ENCODE data around the gene OCEL1. TPM values are rescaled to one million over a fixed set of nuclear protein-coding genes. Genes with fewer than 3 reads are reported as not detected.

Gene OCEL1
- total RNA-seq, 1 donor from 2014 or later: 21.8 TPM

GRCh38 chr19:17245535-17245984 lies 19.5 kb downstream of the OCEL1 start, which contains the start of gene NR2F6:
Gene NR2F6 (minus strand): TSS chr19:17245919. CDS start chr19:17245220, 699 bp downstream.
- peak within 1 kb of the TSS; percentile 99 for H3K4me3 Mint-ChIP-seq (ENCODE audit: low read depth)
- H3K36me3 Mint-ChIP-seq (ENCODE audit: insufficient read depth): peaks cover 1% of the 10 kb centered on the region
- H3K27ac Mint-ChIP-seq: peak within 1 kb of the TSS; percentile 99
- H3K4me1 Mint-ChIP-seq (ENCODE audit: low read depth): peaks cover 47% of the 10 kb centered on the region
- no peaks in the 10 kb centered on the region for H3K27me3 Mint-ChIP-seq
- H3K9me3 Mint-ChIP-seq (ENCODE audit: low read depth): no peaks in the 10 kb centered on the region
- no peak for DNase-seq (ENCODE audit: low spot score, unreplicated experiment)
- TF ChIP-seq, protein P1, sequence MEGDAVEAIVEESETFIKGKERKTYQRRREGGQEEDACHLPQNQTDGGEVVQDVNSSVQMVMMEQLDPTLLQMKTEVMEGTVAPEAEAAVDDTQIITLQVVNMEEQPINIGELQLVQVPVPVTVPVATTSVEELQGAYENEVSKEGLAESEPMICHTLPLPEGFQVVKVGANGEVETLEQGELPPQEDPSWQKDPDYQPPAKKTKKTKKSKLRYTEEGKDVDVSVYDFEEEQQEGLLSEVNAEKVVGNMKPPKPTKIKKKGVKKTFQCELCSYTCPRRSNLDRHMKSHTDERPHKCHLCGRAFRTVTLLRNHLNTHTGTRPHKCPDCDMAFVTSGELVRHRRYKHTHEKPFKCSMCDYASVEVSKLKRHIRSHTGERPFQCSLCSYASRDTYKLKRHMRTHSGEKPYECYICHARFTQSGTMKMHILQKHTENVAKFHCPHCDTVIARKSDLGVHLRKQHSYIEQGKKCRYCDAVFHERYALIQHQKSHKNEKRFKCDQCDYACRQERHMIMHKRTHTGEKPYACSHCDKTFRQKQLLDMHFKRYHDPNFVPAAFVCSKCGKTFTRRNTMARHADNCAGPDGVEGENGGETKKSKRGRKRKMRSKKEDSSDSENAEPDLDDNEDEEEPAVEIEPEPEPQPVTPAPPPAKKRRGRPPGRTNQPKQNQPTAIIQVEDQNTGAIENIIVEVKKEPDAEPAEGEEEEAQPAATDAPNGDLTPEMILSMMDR (IDR thresholded peaks at IDR 0.05; ENCODE audit: unreplicated experiment): no peak

DNA sequence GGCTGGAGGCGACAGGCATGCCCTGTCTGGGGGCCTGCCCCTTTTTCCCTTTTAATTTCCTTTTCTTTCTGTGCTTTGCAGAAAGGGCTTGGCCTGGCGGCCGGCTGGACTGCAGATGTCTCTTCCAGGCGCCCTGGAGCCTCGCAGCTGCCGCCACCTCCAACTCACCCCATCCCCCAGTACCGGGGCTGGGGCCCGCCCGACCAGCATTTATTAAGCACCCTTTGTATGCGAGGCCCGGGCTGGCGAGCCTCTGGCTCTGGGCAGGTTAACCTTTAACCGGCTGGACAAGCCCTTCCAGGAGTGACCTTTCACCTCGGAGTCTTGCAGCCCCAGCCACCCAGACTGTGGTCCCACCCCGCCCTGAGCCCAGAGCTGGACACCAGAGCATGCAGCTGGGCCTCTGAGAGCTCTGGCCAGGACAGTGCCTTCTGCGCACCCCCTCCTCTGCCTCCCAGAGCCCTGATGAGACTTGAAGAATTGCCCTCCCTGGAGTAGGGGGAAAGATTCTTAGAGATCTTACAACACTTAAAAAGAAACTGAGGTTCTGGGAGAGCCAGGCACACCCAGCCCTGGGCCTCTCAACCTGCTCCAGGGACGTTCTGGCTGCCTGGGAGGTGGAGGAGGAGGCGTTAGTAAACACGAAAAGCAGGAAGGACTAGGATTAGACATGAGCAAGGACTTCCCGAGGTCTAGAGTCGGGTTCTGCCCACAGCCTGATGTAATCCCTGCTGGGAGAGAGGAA lies 20.8 kb downstream of the OCEL1 start:
- Mint-ChIP-seq H3K4me3 (ENCODE audit: low read depth) (peak overlapping the region; percentile 81), H3K27me3 (no peaks in the 10 kb centered on the region), H3K27ac (peak overlapping the region; percentile 99), H3K36me3 (ENCODE audit: insufficient read depth) (no peaks in the 10 kb centered on the region), H3K4me1 (ENCODE audit: low read depth) (peaks cover 34% of the 10 kb centered on the region), H3K9me3 (ENCODE audit: low read depth) (no peaks in the 10 kb centered on the region)
- TF ChIP-seq, protein P1 (IDR thresholded peaks at IDR 0.05; ENCODE audit: unreplicated experiment): no peak
- DNase-seq (ENCODE audit: low spot score, unreplicated experiment): peak; percentile 33

DNA sequence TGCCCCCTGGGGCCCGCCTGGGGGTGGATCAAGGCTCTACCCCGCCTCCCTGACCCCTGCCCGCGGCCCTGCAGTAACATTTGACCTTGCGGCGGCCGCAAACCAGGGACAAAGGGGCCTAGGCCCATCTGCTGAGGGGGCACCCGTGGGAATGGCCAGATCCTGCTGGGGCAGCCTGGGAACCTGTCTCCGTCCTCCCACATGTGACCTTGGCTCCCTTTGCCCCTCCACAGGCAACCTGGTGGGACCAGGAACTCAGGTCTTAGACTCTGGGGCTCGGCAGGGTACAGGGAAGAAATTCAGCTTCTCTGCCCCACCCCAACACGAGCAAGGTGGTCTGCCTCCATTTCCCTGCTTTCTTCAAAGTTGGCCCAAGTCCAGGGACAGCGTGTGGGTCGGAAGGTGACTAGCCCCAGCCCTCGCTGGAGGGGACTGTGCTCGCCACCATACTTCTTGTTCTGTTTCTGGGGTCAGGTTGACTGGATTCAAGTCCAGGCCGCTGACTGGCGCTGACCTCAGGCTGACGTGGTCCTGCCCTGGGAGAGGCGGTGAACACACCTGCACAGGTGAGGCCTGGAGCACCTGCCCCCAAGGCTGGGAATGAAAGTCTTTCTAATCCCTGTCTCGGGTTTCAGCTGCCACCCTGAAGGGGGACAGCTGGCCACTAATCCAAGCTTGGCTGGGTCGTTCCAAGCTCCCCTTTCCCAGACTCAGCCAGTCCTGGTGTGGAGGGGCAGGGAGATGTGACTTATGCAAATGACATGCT lies 22.2 kb downstream of the OCEL1 start:
- Mint-ChIP-seq H3K9me3 (ENCODE audit: low read depth) (no peaks in the 10 kb centered on the region), H3K27me3 (no peaks in the 10 kb centered on the region), H3K36me3 (ENCODE audit: insufficient read depth) (no peaks in the 10 kb centered on the region), H3K4me1 (ENCODE audit: low read depth) (peaks cover 26% of the 10 kb centered on the region), H3K4me3 (ENCODE audit: low read depth) (peak overlapping the region; percentile 35), H3K27ac (peak overlapping the region; percentile 97)
- TF ChIP-seq, protein P1 (IDR thresholded peaks at IDR 0.05; ENCODE audit: unreplicated experiment): no peak
- DNase-seq (ENCODE audit: low spot score, unreplicated experiment): peak; percentile 55

- Mint-ChIP-seq H3K4me3 (ENCODE audit: low read depth) (no peak overlapping the region), H3K9me3 (ENCODE audit: low read depth) (no peaks in the 10 kb centered on the region), H3K27ac (no peak overlapping the region), H3K4me1 (ENCODE audit: low read depth) (peaks cover 22% of the 10 kb centered on the region), H3K36me3 (ENCODE audit: insufficient read depth) (no peaks in the 10 kb centered on the region), H3K27me3 (no peaks in the 10 kb centered on the region)
- TF ChIP-seq, protein P1 (IDR thresholded peaks at IDR 0.05; ENCODE audit: unreplicated experiment): no peak
- no peak for DNase-seq (ENCODE audit: low spot score, unreplicated experiment)
Measured at GRCh38 chr19:17249887-17250548, 24.0 kb downstream of the OCEL1 start.

- TF ChIP-seq, protein P1 (IDR thresholded peaks at IDR 0.05; ENCODE audit: unreplicated experiment): no peak
- Mint-ChIP-seq H3K36me3 (ENCODE audit: insufficient read depth) (no peaks in the 10 kb centered on the region), H3K4me3 (ENCODE audit: low read depth) (no peak overlapping the region), H3K27me3 (no peaks in the 10 kb centered on the region), H3K9me3 (ENCODE audit: low read depth) (no peaks in the 10 kb centered on the region), H3K4me1 (ENCODE audit: low read depth) (peaks cover 2% of the 10 kb centered on the region), H3K27ac (no peak overlapping the region)
- no peak for DNase-seq (ENCODE audit: low spot score, unreplicated experiment)
Measured at GRCh38 chr19:17254636-17255035, 28.6 kb downstream of the OCEL1 start.

Measured in progenitor cell of endocrine pancreas (in vitro differentiated cells).